ENCODE measurements around the gene THNSL1. TPM values are rescaled to one million over a fixed set of nuclear protein-coding genes. Genes with fewer than 3 reads are reported as not detected.
A peak's percentile ranks its signal among the peaks of the same experiment; 100 is the strongest.
"Not testable (repeated sequence)": the region's sequence is repeated elsewhere in the genome, so short reads cannot be mapped to it uniquely, and the experiment has no call there.

THNSL1 gene, protein sequence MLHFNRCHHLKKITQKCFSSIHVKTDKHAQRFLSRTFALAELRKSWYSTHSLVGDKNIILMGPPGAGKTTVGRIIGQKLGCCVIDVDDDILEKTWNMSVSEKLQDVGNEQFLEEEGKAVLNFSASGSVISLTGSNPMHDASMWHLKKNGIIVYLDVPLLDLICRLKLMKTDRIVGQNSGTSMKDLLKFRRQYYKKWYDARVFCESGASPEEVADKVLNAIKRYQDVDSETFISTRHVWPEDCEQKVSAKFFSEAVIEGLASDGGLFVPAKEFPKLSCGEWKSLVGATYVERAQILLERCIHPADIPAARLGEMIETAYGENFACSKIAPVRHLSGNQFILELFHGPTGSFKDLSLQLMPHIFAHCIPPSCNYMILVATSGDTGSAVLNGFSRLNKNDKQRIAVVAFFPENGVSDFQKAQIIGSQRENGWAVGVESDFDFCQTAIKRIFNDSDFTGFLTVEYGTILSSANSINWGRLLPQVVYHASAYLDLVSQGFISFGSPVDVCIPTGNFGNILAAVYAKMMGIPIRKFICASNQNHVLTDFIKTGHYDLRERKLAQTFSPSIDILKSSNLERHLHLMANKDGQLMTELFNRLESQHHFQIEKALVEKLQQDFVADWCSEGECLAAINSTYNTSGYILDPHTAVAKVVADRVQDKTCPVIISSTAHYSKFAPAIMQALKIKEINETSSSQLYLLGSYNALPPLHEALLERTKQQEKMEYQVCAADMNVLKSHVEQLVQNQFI
- polyA plus RNA-seq (2013, experiment 1 of 2; ENCODE audit: insufficient read length), result 3.4 TPM
- 3.6 TPM for polyA plus RNA-seq (2013, experiment 2 of 2; ENCODE audit: insufficient read length)

DNA sequence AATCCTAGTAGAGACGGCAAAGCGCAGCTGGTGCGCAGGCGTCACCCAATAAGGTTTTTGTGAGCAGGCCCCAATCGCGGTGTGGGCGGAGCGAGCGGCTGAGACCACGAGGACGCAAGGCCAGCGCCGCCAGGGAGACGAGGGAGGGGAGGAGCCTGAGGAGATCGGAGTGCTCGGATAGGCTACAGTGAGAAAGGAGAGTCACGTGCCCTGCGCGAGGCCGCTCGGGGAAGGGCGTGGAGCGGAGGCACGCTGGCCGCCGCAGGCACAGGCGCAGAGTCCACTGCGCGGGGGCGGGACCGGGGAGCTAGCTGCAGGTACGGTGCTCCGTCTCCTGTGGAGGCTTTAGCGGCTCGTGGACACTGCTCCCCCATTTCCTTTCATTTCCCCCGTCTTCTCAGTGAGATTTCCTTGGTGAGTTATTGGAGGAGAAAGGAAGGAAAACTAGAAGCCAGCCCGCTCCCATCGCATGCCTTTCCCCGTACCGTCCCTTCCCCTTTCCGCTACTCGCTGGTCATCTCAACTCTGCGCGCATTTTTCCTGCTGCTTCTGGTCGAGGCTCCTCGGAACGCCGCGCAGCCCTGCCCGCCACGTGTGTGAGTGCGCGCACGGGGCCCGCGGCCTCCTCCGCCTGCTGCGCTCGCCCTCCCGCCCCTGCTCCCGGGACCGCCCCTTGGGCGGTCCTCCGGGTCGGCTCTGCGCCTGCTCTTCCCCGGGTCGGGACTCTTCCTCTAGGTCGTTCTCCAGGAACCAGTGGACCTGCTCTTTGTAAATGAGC lies at the start of gene THNSL1:
Gene THNSL1, plus strand, starts transcription at position 237 of the 778 bp plus-strand sequence. CDS start 6,612 bp downstream, outside the sequence.
- peak; percentile 99 for DNase-seq

DNA sequence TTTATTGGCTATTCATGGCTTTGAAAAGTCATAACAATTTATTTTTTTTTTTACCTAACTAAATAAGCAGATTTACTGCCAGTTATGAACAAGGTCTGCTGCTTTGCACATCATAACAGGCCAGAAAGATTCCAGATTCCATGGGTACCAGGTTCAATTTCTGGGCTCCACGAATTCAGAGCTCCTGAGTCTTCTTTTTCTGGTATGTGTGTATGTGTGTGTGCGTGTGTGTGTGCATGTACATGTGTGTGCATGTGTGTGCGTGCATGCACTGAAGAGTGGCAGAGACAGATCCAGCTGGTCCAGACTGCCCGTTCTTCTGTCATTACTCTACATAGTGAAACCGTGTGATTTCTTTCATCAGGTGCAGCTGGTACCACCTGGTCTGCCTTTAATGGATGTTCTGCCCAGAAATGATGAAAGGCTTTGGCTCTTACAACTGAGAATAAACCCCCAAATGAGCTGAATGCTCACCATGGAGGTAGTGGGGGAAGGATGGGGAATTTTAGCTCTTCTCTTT lies 49.4 kb upstream of the THNSL1 start:
- DNase-seq, result no peak

DNA sequence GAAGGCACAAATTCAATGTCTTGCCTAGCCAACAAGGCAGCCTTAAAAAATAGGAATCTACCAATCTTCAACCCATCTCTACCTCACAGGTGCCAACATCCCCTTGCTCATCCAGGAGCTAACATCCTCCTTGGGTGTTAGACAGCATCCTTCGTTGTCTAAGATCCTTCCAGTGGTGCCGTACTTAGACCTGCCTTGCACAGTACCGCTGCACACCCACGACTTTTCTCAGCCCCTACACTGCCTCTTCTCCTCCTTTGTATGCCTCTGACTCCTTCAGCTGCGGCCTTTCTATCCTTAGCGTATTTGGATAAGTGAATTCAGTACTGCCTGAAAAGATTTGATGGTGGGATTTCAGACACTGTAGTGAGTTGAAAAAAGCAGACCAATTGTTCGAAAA lies 48.1 kb upstream of the THNSL1 start:
- DNase-seq, result no peak

DNA sequence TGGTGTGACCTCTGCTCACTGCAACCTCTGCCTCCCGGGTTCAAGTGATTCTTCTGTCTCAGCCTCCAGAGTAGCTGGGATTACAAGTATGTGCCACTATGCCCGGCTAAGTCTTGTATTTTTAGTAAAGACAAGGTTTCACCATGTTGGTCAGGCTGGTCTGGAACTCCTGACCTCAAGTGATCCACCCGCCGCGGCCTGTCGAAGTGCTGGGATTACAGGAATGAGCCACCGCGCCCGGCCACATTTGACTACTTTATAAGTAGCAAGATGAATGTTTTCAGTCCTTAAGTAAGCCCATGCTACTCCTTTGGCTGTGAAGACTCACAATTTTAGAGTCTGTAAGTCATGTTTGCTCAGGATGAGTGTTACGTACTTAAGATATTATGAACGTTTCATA lies 47.5 kb upstream of the THNSL1 start:
- DNase-seq, result not testable (repeated sequence)

DNA sequence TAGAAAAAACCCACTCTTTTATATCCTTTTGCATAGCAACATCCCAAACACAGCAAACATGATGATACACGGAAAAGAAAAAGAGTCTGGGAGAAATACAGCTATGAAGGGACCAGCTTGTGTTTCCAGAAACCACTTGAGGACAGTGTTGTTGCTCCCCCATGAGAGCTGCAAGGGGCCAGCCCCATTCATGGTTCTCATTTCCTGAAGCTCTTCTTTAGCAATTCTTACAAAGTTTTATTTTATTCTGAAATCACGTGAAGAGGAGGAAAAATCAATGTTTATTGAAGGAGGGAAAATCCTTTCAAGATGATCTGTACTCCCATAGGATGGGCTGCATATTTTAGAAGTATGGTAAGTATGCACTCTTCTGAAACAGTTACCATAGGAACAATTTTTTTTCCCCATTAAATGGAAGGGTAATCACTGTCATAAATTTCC lies 46.6 kb upstream of the THNSL1 start:
- peak; percentile 61 for DNase-seq

DNA sequence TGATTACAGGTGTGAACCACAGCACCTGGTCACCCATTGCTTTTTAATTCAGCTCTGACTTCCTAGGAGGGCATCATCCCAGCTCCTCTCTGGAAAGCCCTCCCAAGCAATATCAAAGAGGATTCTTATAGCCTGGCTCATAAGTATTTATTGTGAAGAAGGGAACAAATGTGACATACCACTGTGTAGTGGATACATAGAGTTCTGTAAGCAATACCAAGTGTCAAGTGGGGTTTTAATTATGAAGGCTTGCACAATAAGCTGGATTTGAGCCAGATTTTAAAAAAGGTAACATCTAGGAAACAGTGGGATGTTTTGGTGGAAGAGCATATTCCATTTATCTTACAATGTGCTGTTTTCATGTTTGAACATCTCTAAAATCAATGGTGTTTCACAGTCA lies 45.0 kb upstream of the THNSL1 start:
- no peak for DNase-seq

DNA sequence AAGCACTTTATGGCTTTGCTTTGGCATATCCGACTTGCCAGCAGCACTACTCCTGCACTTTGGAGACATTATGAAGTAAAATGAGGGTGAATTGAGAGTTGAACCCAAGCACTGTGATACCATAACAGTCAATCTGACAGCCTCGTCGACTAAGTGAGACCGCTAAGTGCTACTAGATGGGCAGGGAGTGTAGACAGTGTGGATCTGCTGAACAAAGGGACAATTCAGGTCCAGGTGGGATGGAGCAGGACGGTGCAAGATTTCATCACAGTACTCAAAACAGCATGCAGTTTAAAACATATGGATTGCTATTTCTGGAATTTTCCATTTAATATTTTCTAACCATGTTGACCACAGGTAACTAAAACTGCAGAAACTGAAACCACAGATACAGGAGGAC lies 43.2 kb upstream of the THNSL1 start:
- DNase-seq, result no peak

DNA sequence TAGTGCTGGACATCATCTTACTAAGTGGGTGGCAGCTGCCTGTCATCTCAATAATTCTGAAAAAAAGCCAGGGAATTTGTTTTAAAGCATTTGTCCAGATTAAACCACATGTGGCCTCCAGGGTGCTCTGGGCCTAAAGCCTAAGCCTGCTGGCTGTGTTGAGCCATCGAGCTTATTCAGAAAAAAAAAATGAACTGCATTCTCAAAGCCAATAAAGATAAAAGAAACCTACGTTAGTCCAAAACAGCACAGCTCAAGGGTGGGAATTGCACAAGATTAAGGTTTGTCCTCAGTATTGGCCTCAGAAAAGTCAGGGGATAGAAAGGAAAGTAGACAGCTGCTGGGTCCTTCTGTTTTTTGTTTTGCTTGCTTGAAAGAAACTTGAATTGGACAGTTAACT lies 41.4 kb upstream of the THNSL1 start:
- peak; percentile 77 for DNase-seq

DNA sequence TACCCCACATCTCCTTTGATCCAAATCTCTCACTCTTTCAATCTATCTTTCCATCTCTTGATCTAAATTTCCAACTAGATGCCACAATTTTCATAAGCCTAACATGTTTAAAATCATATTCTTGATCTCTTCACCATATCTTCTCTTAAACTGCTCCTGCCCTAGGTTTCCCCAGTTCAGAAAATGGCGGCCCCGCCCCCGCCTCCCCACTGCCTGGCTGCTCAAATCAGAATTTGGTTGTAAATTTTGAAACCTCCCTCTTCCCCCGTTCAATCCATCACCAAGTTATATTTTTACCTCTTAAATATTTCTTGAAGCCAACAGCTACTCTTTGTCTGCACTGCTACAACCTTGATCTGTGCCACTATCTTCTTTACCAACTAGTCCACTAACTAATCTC lies 36.7 kb upstream of the THNSL1 start:
- DNase-seq, result no peak

DNA sequence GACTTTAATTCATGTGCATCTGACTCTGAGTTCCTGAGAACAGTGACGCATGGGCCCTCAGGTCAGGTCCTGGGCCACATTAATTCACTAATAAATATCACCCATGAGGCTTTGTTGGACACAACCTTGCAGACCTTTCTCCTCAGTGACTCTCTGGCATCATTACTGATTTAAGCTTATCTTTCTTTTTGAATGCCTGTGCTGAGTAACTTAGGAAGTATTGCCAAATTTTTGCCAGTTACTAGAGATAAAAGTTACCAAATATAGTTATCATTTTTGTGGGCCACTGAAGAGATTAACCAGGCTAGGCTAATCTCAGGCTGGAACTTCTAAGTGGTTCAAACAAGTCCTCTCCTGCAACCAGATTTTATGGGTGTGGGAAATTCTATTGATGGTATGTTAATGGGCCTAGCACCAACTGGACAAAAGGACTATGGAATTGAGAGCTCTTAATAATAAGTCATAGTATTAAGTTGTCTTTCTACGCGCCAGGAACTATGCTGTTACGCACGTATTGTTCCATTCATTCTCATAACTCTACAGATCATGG lies 35.2 kb upstream of the THNSL1 start:
- peak; percentile 18 for DNase-seq

DNA sequence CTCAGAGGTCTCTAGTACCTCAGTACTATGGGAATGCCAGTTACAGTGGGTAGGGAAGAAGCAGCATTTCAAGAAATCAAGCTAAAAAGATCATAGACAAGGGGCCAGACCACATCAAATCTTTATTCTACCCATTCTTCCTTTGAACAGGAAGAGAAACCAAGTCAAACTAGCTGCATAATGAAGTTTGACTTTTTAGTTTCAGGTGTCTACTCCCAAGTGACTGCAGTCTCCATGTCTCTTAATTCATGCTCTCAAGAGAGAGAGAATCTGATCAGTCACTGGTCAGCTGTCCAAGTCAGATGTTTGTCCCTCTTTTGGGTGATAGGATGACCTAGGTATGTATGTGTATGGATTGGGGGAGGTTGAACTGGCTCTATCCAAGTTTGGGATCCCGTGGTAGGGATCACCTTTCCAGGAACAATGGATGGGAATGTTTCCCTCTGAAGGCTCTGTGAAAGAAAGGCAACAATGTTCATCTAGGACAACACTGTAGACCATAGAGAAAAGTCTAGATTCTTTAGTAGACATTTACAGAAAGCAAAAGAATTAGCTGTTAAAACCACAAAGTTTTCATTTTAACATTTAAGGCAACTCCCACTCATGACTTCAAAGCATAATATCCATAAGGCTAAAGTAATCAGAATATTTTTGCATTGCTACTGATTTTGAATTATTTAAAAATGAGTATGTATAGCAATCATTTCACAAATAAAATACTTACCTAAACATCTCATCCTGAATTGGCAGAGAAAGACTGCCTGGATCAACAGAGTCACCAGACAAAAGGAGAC lies 33.9 kb upstream of the THNSL1 start:
- DNase-seq, result no peak

DNA sequence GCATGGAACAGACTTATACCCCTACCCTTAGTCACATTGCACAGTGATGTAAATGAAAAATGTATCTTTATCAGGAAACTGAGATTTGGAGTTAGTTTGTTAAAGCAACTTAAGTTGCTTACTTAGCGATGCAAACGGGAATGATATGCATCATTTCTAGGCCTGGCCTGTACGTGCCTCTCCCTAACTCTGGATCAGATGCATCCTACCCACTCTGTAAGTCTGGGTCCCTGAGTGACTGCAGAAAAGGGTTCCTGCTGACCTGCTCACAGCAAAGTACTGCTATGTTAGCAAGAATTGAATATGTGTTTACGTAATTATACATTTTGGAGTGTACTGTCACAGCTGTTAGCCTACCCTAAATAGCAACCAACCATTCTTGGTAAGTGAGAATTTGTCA lies 33.3 kb upstream of the THNSL1 start:
- no peak for DNase-seq

DNA sequence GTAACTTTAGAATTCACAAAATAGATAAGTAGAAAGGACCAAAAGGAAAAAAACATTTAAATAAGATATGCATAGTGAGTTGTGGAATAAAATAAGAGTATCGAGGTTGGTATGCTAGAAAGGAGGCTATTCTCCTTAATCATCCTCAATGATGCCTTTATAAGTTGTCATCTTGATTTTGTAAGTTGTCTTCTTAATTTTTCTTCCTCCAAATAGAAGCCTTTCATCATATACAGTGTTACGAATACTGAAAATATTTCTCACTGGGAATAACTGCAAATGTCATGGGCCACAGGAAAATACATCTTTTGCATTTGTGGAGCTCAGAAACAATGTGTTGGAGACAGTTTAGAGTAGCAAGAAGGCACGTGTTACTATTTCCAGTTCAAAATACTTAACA lies 32.5 kb upstream of the THNSL1 start:
- DNase-seq, result peak; percentile 18

DNA sequence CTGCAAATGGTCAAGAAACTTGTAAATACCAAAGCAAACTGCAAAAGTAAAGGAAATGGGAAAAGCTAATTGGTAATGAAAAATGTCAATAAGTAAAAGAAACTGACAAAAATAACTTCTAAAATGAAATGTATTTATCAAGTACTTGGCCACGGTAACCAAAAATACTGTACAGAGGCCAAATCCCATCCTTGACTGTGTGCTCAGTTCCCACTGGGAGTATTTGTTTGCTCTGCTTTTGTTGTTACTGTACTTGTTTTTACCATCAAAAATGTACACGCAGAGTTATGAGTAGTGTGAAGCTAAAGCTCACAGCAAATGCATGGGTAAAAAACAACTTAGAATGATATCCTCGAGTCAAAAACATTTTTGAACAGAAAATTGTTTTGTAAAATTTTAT lies 31.5 kb upstream of the THNSL1 start:
- DNase-seq, result no peak

DNA sequence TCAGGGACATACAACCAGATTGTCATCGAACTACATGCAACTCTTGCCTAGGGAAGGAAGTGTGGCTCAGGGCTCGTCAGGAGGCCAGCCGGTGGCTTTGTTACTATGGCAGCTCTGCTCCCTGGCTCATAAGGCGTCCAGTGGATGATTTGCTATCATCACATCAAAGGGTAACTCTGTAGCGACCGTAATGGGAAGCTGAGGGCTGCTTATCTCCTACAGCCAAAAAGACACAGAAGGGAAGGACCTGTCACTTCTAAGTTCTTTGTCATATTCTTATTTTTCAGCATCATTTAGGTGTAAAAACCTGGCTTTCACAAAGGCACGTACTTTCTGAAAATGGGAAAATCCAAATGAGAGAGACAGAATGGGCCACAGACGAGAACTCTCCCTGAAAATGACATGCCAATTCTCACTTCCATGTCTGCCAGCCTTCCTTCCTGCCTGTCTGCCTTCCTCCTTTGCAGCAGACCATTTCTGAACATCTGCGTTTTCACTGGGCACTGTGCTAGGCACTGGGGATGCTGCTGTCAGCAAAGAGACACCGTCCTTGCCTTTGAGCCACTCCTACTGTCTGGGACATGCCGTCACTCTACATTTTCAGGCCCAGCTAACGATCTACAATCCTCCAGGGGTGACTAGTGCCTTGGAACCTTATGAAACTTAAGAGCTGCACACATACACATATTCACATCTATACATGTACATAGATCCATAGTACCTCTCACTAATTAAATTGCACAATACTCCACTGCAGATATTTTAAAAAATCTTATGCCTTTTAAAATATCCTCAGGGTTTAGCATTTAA lies 27.4 kb upstream of the THNSL1 start:
- DNase-seq, result no peak

DNA sequence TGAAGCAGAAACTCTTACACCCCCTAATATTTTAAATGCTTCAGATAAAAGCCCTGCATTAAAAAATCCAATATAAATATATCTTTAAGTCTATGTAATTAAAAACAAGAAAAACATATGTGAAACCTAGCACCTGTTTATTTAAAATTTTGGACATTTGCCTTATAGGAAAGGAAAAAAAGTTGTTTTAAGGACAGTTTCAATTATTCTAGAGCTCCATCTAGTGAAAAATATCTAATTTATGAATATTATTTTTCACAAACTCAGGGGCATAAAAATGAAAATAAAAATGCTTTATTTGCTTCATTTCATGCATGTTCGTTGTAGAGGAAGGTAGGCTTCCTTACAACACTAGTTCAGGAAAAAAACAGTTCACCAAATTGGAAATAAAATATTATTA lies 26.5 kb upstream of the THNSL1 start:
- DNase-seq, result no peak

DNA sequence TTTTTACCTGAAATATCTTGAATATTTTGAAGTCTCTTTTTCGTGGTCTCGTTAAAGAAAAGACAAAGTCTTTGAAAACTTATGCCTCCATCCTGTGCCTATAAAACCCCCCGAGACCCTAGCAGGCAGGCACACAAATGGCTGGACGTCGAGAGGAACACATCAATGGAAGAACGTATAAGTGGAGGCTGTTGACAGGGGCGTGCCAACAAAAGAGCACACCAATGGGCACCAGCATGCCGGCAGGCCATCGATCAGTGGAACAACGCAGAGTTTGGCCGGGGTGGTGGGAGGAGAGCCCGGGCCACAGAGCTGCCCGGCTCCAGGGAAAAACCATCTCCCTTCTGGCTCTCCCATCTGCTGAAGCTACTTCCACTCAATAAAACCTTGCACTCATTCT lies 25.1 kb upstream of the THNSL1 start:
- no peak for DNase-seq

DNA sequence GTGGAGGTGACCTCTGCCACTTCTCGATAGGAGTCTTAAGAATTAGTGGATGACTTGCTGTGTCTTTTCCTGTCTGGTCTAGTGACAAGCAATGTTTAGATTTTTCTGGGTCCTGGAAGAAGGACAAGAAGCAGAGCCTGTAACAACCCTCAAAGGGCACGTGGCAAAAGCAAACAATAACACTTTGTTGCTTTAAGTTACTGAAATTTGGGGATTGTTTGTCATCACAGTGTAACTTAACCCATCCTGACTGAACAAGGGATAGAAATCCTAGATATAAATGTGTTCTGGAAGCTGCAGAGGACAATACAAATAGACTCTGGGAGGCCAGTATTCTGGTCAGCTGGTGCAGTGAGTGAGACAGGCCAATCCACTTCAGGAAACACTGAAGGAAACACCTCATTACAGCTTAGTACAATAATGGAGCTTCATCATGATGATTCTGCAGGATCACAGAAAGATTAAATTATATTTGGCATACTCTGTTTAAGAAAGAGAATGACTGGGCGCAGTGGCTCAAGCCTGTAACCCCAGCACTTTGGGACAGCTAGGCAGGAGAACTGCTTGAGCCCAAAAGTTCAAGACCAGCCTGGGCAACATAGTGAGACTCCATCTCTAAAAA lies 23.8 kb upstream of the THNSL1 start:
- no peak for DNase-seq

DNA sequence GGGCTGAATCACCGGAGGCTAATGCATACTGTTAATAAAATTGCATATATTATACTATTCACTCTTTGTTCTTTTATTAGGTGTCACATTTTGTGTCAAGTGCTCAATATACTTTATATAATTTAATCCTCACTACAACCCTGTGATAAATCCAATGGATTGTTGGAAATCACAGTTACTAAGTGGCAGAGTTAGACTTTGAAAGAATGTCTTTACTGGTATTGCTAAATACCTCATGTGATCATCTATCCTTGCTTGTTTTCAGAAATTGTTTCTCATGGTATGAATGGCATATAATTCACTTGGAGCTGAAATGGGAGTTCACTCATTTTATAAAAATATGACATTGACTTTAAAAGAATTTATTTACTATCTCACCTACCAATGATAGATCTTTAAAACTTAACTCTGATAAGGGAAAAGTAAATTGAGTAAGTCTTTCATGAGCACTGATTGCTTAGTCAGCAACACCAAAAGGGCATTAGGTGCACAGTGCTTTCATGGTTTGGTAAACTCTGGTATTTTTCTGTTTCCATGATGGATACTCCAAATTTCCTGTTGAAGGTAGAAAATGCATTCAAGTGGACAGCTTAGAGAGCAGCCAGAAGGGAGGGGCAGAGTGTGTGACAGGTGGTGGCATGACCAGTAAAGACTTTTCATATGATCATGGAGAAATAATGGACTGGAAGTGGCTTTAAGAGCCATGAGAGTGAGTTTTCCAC lies 23.0 kb upstream of the THNSL1 start:
- no peak for DNase-seq

DNA sequence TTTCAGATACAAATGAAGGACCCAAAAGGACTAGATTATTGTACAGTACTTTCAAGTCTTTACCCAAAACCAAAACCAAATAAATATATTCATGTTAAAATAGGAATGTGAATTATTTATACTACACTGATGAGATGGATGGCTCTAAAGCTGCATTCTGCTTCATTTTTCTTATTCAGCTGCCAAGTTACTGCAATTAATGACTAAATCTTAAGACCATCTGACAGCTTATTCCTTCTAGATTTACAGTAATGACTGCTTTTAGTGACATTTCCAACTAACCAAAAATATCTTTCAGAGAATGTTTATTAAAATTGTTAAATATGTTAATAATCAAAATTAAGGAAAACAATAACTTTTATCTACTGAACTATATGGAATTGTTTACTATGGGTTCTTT lies 21.3 kb upstream of the THNSL1 start:
- DNase-seq, result peak; percentile 9

Data from fibroblast of skin of abdomen (primary cell).